Endothelial cell (in vitro differentiated cells): Measurements from ENCODE around the gene ARHGAP6. TPM values are rescaled to one million over a fixed set of nuclear protein-coding genes. Genes with fewer than 3 reads are reported as not detected.

ENCODE experiments used
- DNase-seq: peaks from one replicate; pipeline ENCODE4 v3.0.0; 2021; ENCODE audit warnings: low spot score
- H3K27ac Mint-ChIP-seq: one replicate; pipeline ENCODE4 v1.8.0; 2021; ENCODE audit warnings: mixed read lengths, inconsistent platforms; ENCODE audit not compliant: unreplicated experiment
- H3K27me3 Mint-ChIP-seq: one replicate; pipeline ENCODE4 v1.8.0; 2021; ENCODE audit warnings: mild to moderate bottlenecking, moderate library complexity, mixed read lengths, inconsistent platforms; ENCODE audit not compliant: unreplicated experiment
- H3K36me3 Mint-ChIP-seq: one replicate; pipeline ENCODE4 v1.8.0; 2021; ENCODE audit warnings: mild to moderate bottlenecking, low read depth, mixed read lengths, inconsistent platforms; ENCODE audit not compliant: unreplicated experiment
- H3K4me1 Mint-ChIP-seq: one replicate; pipeline ENCODE4 v1.8.0; 2021; ENCODE audit warnings: mild to moderate bottlenecking, mixed read lengths, inconsistent platforms; ENCODE audit not compliant: unreplicated experiment
- H3K4me3 Mint-ChIP-seq: one replicate; pipeline ENCODE4 v1.8.0; 2021; ENCODE audit warnings: mild to moderate bottlenecking, mixed read lengths, inconsistent platforms; ENCODE audit not compliant: unreplicated experiment
- H3K9me3 Mint-ChIP-seq: one replicate; pipeline ENCODE4 v1.8.0; 2021; ENCODE audit warnings: mixed read lengths, inconsistent platforms; ENCODE audit not compliant: unreplicated experiment
- CTCF ChIP-seq: fragments of 200-600 bp; sonication (generic); IDR thresholded peaks from one replicate; pipeline ENCODE4 v1.5.0; 2021; ENCODE audit warnings: antibody characterized with exemption; ENCODE audit not compliant: unreplicated experiment
- total RNA-seq: library from RNA; stranded (reverse); fragmentation: NEBNext Ultra II Directional; extraction: Animal tissue kit (Norgen Biotek cat#: 25700); gene quantifications from one replicate; pipeline ENCODE4 v1.2.1, GENCODE V29; 2021; ENCODE audit not compliant: unreplicated experiment

The ARHGAP6 gene
- total RNA-seq, 1 donor from 2014 or later, result 4.1 TPM

- TF ChIP-seq CTCF, result no peak
- Mint-ChIP-seq H3K4me1 (peaks cover 3% of the 10 kb centered on the region), H3K27ac (no peak overlapping the region), H3K4me3 (no peak overlapping the region), H3K9me3 (no peaks in the 10 kb centered on the region), H3K27me3 (no peaks in the 10 kb centered on the region), H3K36me3 (no peaks in the 10 kb centered on the region)
- no peak for DNase-seq
Observed at GRCh38 chrX:11412715-11413623, 252.8 kb downstream of the ARHGAP6 start.

DNA sequence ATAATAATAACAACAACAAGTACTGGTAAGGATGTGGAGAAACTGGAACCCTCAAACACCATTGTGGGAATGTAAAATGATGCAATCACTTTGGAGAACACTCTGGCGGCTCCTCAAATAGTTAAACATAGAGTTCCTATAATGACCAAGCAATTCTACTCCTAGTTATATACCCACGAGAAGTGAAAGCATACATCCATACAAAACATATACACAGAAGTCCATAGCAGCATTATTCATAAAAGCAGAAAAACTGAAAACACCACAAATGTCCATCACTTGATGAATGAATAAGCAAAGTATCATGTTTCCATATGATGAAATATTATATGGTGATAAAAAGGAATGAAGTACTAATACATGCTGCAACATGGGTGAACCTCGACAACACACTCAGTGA, 255.8 kb downstream of the ARHGAP6 start:
- Mint-ChIP-seq H3K27ac (no peak overlapping the region), H3K27me3 (no peaks in the 10 kb centered on the region), H3K36me3 (no peaks in the 10 kb centered on the region), H3K9me3 (no peaks in the 10 kb centered on the region), H3K4me3 (no peak overlapping the region), H3K4me1 (peaks cover 3% of the 10 kb centered on the region)
- no peak for TF ChIP-seq CTCF
- no peak for DNase-seq

GRCh38 chrX:11408783-11409182, 256.9 kb downstream of the ARHGAP6 start:
- no peaks in the 10 kb centered on the region for H3K27me3 Mint-ChIP-seq
- no peaks in the 10 kb centered on the region for H3K9me3 Mint-ChIP-seq
- H3K4me1 Mint-ChIP-seq, result peaks cover 3% of the 10 kb centered on the region
- no peak overlapping the region for H3K4me3 Mint-ChIP-seq
- no peak for DNase-seq
- no peaks in the 10 kb centered on the region for H3K36me3 Mint-ChIP-seq
- H3K27ac Mint-ChIP-seq, result no peak overlapping the region
- TF ChIP-seq CTCF, result no peak

DNA sequence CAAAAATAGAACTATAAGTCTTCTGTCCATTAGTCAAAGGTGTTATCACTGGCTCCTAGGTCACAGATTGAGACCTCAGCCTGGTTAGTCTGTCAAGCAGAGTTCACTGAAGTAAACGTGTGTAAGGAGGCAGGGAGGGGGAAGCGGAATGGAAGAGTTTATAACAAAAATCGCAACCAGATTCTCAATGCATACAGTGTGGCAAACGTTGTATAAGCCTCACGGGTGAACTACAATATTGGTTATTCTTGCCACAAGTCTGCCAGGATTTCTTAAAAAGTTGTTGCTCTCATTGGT, 257.7 kb downstream of the ARHGAP6 start:
- Mint-ChIP-seq H3K36me3 (no peaks in the 10 kb centered on the region), H3K4me3 (no peak overlapping the region), H3K27ac (no peak overlapping the region), H3K27me3 (no peaks in the 10 kb centered on the region), H3K4me1 (peaks cover 2% of the 10 kb centered on the region), H3K9me3 (no peaks in the 10 kb centered on the region)
- TF ChIP-seq CTCF, result no peak
- DNase-seq, result no peak

- DNase-seq, result no peak
- H3K27ac Mint-ChIP-seq, result no peak overlapping the region
- no peaks in the 10 kb centered on the region for H3K9me3 Mint-ChIP-seq
- H3K4me3 Mint-ChIP-seq, result no peak overlapping the region
- H3K4me1 Mint-ChIP-seq, result no peaks in the 10 kb centered on the region
- no peaks in the 10 kb centered on the region for H3K36me3 Mint-ChIP-seq
- TF ChIP-seq CTCF, result no peak
- no peaks in the 10 kb centered on the region for H3K27me3 Mint-ChIP-seq
Observed at GRCh38 chrX:11407331-11408108, 258.2 kb downstream of the ARHGAP6 start.
